HL-60 (cell line): ENCODE data around the gene VAV2.

Experiments
- DNase-seq, 2 experiments: peaks; one replicate each; pipeline ENCODE4 v3.0.0-alpha.2; 2010 to 2020; ENCODE audit warnings: low read depth in 1 of 2, low spot score in 1 of 2
- H3K27ac ChIP-seq: fragments of 250-450 bp; sonication (Bioruptor Pico); replicated peaks from 2 replicates; pipeline ENCODE4 v1.5.1; 2020; ENCODE audit warnings: mild to moderate bottlenecking, moderate library complexity
- H3K27me3 ChIP-seq: fragments of 250-450 bp; sonication (Bioruptor Pico); 2 replicates; pipeline ENCODE4 v1.5.1; 2021; ENCODE audit warnings: mild to moderate bottlenecking, moderate library complexity; ENCODE audit not compliant: insufficient read depth, poor library complexity, severe bottlenecking
- H3K4me3 ChIP-seq: replicated peaks from 2 replicates; pipeline ENCODE4 v1.5.1; 2011; ENCODE audit warnings: mild to moderate bottlenecking, control low read depth, low read length; ENCODE audit not compliant: insufficient read depth
- GABPA ChIP-seq: IDR thresholded peaks from 2 replicates; pipeline ENCODE4 v1.6.1; 2012; ENCODE audit warnings: low read depth
- POLR2AphosphoS5 ChIP-seq: IDR thresholded peaks from 2 replicates; pipeline ENCODE4 v1.6.1; 2012; ENCODE audit warnings: low read depth
- SPI1 ChIP-seq: IDR thresholded peaks from 2 replicates; pipeline ENCODE4 v1.6.1; 2012; ENCODE audit warnings: low read depth, mild to moderate bottlenecking, borderline replicate concordance
- TF ChIP-seq, protein P1 (sequence below): IDR thresholded peaks from 2 replicates; pipeline ENCODE4 v1.6.1; 2012; ENCODE audit warnings: low read depth; ENCODE audit not compliant: insufficient replicate concordance
- TF ChIP-seq, protein P2 (sequence below): IDR thresholded peaks from one replicate; pipeline ENCODE4 v1.5.1; 2011; ENCODE audit warnings: low read length, control low read depth, inconsistent platforms; ENCODE audit not compliant: insufficient read depth

VAV2 gene

DNA sequence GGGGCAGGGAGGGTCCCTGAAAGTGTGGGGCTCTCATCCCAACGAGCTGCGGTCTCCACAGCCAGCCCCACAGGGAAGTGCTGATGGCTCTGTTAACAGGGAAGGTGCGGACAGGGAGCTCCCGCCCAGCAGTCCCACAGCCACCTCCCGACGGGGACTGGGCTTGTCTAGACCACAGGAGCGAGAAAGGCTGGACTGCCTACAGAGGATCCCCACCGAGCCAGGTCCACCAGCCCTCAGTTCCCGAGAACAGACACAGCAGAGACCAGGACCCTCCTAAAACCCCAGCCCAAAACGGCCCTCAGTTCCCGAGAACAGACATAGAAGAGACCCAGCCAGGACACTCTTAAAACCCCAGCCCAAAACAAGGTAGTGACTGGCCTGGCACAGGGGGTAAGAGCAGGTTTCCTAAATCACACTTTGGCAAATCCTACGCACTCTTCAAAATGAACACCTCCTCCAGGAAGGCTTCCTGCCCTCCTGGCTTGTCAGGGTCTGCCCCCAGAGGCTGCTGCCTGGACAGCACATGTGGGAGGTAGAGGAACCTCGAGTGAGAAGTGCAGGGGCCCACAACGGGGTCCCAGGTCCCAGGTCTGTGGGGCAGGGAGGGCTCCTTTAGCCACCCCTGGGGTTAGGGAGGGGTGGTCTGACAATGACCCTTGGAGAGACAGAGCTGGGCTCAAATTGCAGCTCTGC is 167.9 kb downstream of the VAV2 start:
- Histone ChIP-seq H3K27ac (no peak overlapping the region), H3K27me3 (no peaks in the 10 kb centered on the region), H3K4me3 (no peak overlapping the region)
- TF ChIP-seq SPI1 = no peak
- TF ChIP-seq GABPA = no peak
- TF ChIP-seq, protein P1, sequence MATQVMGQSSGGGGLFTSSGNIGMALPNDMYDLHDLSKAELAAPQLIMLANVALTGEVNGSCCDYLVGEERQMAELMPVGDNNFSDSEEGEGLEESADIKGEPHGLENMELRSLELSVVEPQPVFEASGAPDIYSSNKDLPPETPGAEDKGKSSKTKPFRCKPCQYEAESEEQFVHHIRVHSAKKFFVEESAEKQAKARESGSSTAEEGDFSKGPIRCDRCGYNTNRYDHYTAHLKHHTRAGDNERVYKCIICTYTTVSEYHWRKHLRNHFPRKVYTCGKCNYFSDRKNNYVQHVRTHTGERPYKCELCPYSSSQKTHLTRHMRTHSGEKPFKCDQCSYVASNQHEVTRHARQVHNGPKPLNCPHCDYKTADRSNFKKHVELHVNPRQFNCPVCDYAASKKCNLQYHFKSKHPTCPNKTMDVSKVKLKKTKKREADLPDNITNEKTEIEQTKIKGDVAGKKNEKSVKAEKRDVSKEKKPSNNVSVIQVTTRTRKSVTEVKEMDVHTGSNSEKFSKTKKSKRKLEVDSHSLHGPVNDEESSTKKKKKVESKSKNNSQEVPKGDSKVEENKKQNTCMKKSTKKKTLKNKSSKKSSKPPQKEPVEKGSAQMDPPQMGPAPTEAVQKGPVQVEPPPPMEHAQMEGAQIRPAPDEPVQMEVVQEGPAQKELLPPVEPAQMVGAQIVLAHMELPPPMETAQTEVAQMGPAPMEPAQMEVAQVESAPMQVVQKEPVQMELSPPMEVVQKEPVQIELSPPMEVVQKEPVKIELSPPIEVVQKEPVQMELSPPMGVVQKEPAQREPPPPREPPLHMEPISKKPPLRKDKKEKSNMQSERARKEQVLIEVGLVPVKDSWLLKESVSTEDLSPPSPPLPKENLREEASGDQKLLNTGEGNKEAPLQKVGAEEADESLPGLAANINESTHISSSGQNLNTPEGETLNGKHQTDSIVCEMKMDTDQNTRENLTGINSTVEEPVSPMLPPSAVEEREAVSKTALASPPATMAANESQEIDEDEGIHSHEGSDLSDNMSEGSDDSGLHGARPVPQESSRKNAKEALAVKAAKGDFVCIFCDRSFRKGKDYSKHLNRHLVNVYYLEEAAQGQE = no peak
- no peak for TF ChIP-seq POLR2AphosphoS5
- TF ChIP-seq, protein P2, sequence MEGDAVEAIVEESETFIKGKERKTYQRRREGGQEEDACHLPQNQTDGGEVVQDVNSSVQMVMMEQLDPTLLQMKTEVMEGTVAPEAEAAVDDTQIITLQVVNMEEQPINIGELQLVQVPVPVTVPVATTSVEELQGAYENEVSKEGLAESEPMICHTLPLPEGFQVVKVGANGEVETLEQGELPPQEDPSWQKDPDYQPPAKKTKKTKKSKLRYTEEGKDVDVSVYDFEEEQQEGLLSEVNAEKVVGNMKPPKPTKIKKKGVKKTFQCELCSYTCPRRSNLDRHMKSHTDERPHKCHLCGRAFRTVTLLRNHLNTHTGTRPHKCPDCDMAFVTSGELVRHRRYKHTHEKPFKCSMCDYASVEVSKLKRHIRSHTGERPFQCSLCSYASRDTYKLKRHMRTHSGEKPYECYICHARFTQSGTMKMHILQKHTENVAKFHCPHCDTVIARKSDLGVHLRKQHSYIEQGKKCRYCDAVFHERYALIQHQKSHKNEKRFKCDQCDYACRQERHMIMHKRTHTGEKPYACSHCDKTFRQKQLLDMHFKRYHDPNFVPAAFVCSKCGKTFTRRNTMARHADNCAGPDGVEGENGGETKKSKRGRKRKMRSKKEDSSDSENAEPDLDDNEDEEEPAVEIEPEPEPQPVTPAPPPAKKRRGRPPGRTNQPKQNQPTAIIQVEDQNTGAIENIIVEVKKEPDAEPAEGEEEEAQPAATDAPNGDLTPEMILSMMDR = no peak
- no peak for DNase-seq

DNA sequence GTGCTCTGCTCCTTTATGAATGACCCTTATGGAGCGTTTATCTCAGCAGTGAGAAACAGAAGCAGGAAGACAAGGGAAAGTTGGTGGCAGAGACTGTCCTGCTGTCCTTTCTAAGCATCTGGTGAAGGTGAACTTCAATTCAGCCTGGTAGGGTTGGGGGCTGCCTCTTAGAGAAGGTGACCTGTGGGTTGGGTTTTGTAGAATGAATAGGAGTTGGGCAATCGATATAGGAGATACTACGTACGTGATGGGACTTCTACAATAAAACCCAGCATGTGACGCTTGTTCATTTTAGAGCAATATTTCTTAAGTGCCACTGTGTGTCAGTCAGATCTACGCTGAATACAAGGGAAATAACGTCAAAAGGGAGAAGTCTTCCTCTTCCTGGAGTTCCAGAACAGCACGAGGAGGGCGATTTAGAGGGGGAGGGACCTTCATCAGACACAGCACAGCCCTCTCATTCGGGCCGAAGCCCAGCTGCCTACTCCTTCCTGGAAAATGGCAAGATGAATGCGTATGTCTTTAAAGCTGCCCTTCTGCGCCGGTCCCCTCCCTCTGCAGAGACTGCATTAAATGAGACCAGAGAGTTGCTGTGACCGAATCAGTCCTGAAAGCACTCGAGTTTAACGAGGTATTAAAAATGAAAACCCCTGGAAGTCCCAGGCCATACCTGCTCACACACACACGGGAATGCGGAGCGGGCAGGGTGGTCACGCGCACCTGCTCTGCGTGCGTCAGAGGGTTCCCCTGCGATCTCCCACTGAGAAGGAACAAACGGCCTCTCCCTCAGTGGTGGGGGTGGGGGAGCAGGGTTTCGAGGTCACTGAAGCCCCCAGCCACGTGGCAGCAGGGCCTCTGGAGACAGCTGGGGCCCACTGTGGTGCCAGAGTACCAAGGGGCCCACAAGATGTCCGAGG is 168.7 kb downstream of the VAV2 start:
- Histone ChIP-seq H3K4me3 (no peak overlapping the region), H3K27me3 (no peaks in the 10 kb centered on the region), H3K27ac (no peak overlapping the region)
- no peak for DNase-seq
- no peak for TF ChIP-seq POLR2AphosphoS5
- TF ChIP-seq, protein P1 = no peak
- TF ChIP-seq GABPA = no peak
- TF ChIP-seq SPI1 = no peak
- TF ChIP-seq, protein P2 = no peak

- TF ChIP-seq GABPA (no peak), POLR2AphosphoS5 (no peak), SPI1 (no peak)
- TF ChIP-seq, protein P1 = no peak
- TF ChIP-seq, protein P2 = no peak
- DNase-seq = no peak
- H3K4me3 ChIP-seq = no peak overlapping the region
- no peak overlapping the region for H3K27ac ChIP-seq
- H3K27me3 ChIP-seq = no peaks in the 10 kb centered on the region
Measured at GRCh38 chr9:133822430-133823065, 169.6 kb downstream of the VAV2 start.
